ENCODE data around the gene TBXT. TPM values are rescaled to one million over a fixed set of nuclear protein-coding genes. Genes with fewer than 3 reads are reported as not detected.

Gene TBXT, protein sequence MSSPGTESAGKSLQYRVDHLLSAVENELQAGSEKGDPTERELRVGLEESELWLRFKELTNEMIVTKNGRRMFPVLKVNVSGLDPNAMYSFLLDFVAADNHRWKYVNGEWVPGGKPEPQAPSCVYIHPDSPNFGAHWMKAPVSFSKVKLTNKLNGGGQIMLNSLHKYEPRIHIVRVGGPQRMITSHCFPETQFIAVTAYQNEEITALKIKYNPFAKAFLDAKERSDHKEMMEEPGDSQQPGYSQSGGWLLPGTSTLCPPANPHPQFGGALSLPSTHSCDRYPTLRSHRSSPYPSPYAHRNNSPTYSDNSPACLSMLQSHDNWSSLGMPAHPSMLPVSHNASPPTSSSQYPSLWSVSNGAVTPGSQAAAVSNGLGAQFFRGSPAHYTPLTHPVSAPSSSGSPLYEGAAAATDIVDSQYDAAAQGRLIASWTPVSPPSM
- total RNA-seq = 1 to 10 TPM in 1 of 2 donors, under 1 TPM in 1; 0.24 to 1.2 TPM
- 0.26 TPM for polyA plus RNA-seq (ENCODE audit: insufficient read depth, low read depth, low replicate concordance)
- long read RNA-seq, donor 1 = 0 reads
- long read RNA-seq, donor 2 = 0 reads

DNA sequence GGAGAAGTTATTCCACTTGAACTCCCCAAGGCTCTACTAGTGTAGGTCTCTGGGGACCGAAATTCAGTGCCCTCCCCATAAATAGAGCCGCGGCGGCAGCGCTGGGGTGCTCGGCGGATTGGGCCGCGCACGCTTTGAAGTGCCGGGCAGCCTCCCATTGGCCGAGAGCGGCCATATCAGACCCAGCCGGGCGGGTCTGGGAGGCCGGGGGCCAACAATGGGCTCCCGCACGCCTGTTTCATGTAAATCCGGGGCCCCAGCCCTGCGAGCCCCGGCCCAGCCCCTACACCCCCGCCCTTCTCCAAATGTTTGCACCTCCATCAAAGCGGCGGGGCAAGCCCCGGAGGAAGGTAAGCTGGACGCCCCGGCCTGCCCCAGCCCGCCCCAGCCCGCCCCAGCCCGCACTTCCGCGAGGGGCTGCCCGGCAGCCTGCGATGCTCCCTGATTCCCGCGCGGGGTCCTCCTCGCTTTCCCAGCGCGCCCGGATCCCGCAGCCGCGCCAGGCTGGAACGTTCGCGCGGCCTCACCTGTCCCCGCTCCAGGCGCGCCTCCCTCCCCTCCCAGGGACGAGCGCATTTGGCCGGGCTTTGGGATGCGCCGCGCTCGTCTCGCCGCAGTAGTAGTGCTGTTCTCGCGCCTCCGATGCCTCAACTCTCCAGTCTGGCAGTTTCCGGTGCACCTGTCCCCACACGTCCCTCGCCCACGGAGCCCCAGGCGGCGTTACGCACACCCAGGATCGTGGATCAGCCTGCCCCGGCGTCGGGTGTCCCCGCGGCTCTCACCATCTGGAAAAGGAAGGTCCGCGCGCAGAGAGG lies at the start of gene TBXT:
Gene TBXT (minus strand): TSS at position 51 of the 815 bp plus-strand sequence. CDS start 260 bp downstream, outside the sequence.
- WGBS, 2 donors = 0 to 1% methylated on average over 16 to 63 of the region's 79 CpGs
- H3K4me3 ChIP-seq = peak within 1 kb of the TSS; percentile 9 to 22

DNA sequence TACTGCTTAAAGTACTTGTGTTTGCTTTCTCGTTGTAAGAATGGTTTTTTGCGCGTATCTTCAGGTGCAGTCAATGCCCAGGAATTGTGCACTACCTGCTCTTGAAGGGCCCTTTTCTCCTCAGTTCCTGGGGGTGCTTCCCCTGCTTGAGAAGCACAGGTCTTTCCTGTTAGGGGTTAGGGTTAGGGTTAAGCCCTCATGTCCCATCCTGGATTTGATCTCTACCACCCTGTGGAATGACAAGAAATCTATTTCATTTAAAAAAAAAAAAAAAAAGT lies 39.6 kb upstream of the TBXT start:
- 84 to 85% methylated on average over 3 of the region's 3 CpGs for WGBS, 2 donors
- Histone ChIP-seq H3K9me3 (no peaks in the 10 kb centered on the region), H3K27ac (no peak overlapping the region), H3K27me3 (no peaks in the 10 kb centered on the region), H3K4me1 (no peaks in the 10 kb centered on the region), H3K4me3 (no peak overlapping the region), H3K36me3 (ENCODE audit: low read depth, missing control alignments) (no peaks in the 10 kb centered on the region)
- no peak for TF ChIP-seq POLR2A (IDR thresholded peaks at IDR 0.05)
- TF ChIP-seq, protein P1, sequence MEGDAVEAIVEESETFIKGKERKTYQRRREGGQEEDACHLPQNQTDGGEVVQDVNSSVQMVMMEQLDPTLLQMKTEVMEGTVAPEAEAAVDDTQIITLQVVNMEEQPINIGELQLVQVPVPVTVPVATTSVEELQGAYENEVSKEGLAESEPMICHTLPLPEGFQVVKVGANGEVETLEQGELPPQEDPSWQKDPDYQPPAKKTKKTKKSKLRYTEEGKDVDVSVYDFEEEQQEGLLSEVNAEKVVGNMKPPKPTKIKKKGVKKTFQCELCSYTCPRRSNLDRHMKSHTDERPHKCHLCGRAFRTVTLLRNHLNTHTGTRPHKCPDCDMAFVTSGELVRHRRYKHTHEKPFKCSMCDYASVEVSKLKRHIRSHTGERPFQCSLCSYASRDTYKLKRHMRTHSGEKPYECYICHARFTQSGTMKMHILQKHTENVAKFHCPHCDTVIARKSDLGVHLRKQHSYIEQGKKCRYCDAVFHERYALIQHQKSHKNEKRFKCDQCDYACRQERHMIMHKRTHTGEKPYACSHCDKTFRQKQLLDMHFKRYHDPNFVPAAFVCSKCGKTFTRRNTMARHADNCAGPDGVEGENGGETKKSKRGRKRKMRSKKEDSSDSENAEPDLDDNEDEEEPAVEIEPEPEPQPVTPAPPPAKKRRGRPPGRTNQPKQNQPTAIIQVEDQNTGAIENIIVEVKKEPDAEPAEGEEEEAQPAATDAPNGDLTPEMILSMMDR (IDR thresholded peaks at IDR 0.05) = no peak
- intact Hi-C loops (cut with DNase I; ENCODE audit: low total_unique reads) = no loop called here
- no peak for DNase-seq

More for the DNA sequence above, at the start of gene TBXT:
- TF ChIP-seq, protein P1 (IDR thresholded peaks at IDR 0.05) = no peak
- TF ChIP-seq POLR2A (IDR thresholded peaks at IDR 0.05) = no peak
- Histone ChIP-seq H3K4me1 (peaks cover 12% of the 10 kb centered on the region), H3K36me3 (ENCODE audit: low read depth, missing control alignments) (no peaks in the 10 kb centered on the region), H3K9me3 (no peaks in the 10 kb centered on the region), H3K27ac (no peak within 1 kb of the TSS), H3K27me3 (no peaks in the 10 kb centered on the region)
- no peak for DNase-seq
- intact Hi-C loops (cut with DNase I; ENCODE audit: low total_unique reads) = no loop called here

DNA sequence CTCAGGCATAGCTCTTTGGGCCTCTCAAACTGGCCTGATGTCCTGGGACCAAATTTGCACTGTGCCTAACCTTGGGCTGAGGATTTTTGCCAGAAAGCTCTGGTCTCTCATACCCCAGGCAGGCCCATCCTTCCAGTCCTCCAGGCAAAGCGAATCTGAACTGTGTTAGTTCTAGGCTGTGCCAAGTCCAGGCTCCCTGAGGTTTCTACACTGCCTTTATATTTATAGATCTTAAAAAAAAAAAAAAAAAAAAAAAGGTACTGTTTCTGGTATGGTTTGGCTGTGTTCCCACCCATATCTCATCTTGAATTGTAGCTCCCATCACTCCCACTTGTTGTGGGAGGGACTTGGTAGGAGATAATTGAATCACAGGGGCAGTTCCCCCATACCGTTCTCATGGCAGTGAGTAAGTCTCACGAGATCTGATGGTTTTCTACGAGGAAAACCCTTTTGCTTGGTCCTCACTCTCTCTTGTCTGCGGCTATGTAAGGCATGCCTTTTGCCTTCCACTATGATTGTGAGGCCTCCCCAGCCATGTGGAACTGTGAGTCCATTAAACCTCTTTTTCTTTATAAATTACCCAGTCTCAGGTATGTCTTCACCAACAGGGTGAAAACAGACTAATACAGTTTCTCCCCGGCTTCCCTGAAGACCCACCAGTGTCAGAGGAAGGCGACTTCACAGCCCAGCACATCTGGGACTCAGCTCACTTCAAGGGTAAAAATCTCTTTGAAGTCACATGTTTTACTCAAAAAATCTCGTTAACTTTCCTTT lies 39.0 kb upstream of the TBXT start:
- WGBS, 2 donors = 61 to 64% methylated on average over 8 of the region's 8 CpGs
- intact Hi-C loops (cut with DNase I; ENCODE audit: low total_unique reads) = no loop called here
- no peak for DNase-seq

DNA sequence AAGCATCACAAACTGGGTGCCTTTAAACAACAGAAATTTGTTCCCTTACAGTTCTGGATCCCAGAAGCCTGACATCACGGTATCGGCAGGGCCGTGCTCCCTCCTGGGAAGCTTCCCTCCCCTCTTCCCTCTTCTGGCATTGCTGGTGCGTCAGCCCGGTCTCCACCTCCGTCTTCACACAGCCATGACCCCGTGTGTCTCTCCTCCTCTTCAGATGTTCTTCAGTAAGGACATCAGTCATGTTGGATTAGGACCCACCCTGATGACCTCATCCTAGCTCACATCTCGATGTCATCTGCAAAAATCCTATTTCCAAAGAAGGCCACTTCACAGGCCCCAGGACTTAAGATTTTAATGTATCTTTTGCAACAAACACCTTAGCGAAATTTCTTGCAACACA lies 38.4 kb upstream of the TBXT start:
- TF ChIP-seq, protein P1 (IDR thresholded peaks at IDR 0.05) = no peak
- TF ChIP-seq POLR2A (IDR thresholded peaks at IDR 0.05) = no peak
- Histone ChIP-seq H3K4me1 (no peaks in the 10 kb centered on the region), H3K36me3 (ENCODE audit: low read depth, missing control alignments) (no peaks in the 10 kb centered on the region), H3K27me3 (no peaks in the 10 kb centered on the region), H3K9me3 (no peaks in the 10 kb centered on the region), H3K27ac (no peak overlapping the region), H3K4me3 (no peak overlapping the region)
- intact Hi-C loops (cut with DNase I; ENCODE audit: low total_unique reads) = no loop called here
- no peak for DNase-seq
- 77 to 82% methylated on average over 9 of the region's 9 CpGs for WGBS, 2 donors

More for the DNA sequence above, 39.0 kb upstream of the TBXT start:
- no peaks in the 10 kb centered on the region for H3K36me3 ChIP-seq (ENCODE audit: low read depth, missing control alignments)
- H3K4me3 ChIP-seq = no peak overlapping the region
- TF ChIP-seq, protein P1 (IDR thresholded peaks at IDR 0.05) = no peak
- TF ChIP-seq POLR2A (IDR thresholded peaks at IDR 0.05) = no peak
- no peaks in the 10 kb centered on the region for H3K27me3 ChIP-seq
- no peaks in the 10 kb centered on the region for H3K4me1 ChIP-seq
- H3K9me3 ChIP-seq = no peaks in the 10 kb centered on the region
- no peak overlapping the region for H3K27ac ChIP-seq

Data from testis (tissue), 5 donors.